HTERT RPE-1 (cell line): ENCODE data around the gene PLCB1.
"Not testable (repeated sequence)": the region's sequence is repeated elsewhere in the genome, so short reads cannot be mapped to it uniquely, and the experiment has no call there.

Experiments
- in situ Hi-C: fragments of 300-500 bp; cut with MboI; formaldehyde crosslinking; loops from 4 replicates; pipeline ENCODE4 v1.14.3; 2020; ENCODE audit warnings: low sequenced_read_pairs

Gene PLCB1

GRCh38 chr20:8578161-8578865 is 446.2 kb downstream of the PLCB1 start:
- in situ Hi-C loops: no loop called here

- in situ Hi-C loops: no loop called here
Observed at GRCh38 chr20:8579035-8579434, 447.0 kb downstream of the PLCB1 start.

GRCh38 chr20:8581446-8582183 is 449.5 kb downstream of the PLCB1 start:
- in situ Hi-C loops: no loop called here

GRCh38 chr20:8583012-8583565 is 451.0 kb downstream of the PLCB1 start:
- in situ Hi-C loops: no loop called here

GRCh38 chr20:8583566-8584043 is 451.5 kb downstream of the PLCB1 start:
- in situ Hi-C loops: no loop called here

- in situ Hi-C loops: no loop called here
Observed at GRCh38 chr20:8587251-8587650, 455.2 kb downstream of the PLCB1 start.

GRCh38 chr20:8587810-8588209 is 455.7 kb downstream of the PLCB1 start:
- in situ Hi-C loops: no loop called here

- in situ Hi-C loops: no loop called here
Observed at GRCh38 chr20:8589956-8590355, 457.9 kb downstream of the PLCB1 start.

GRCh38 chr20:8600910-8601541 is 469.0 kb downstream of the PLCB1 start:
- in situ Hi-C loops: not testable (repeated sequence)

- in situ Hi-C loops: no loop called here
Observed at GRCh38 chr20:8601542-8601912, 469.5 kb downstream of the PLCB1 start.

- in situ Hi-C loops: no loop called here
Observed at GRCh38 chr20:8602389-8603116, 470.5 kb downstream of the PLCB1 start.

- in situ Hi-C loops: no loop called here
Observed at GRCh38 chr20:8608470-8608869, 476.4 kb downstream of the PLCB1 start.

GRCh38 chr20:8616792-8617191 is 484.7 kb downstream of the PLCB1 start:
- in situ Hi-C loops: no loop called here

GRCh38 chr20:8621001-8621400 is 488.9 kb downstream of the PLCB1 start:
- in situ Hi-C loops: no loop called here

- in situ Hi-C loops: no loop called here
Observed at GRCh38 chr20:8624046-8624445, 492.0 kb downstream of the PLCB1 start.

- in situ Hi-C loops: no loop called here
Observed at GRCh38 chr20:8624616-8625015, 492.6 kb downstream of the PLCB1 start.

GRCh38 chr20:8627340-8628004 is 495.4 kb downstream of the PLCB1 start:
- in situ Hi-C loops: no loop called here

- in situ Hi-C loops: no loop called here
Observed at GRCh38 chr20:8631271-8631670, 499.2 kb downstream of the PLCB1 start.

- in situ Hi-C loops: no loop called here
Observed at GRCh38 chr20:8633366-8633765, 501.3 kb downstream of the PLCB1 start.

- in situ Hi-C loops: no loop called here
Observed at GRCh38 chr20:8635048-8635572, 503.0 kb downstream of the PLCB1 start.
